ENCODE measurements around the gene LLGL1. TPM values are rescaled to one million over a fixed set of nuclear protein-coding genes. Genes with fewer than 3 reads are reported as not detected.
"Not testable (repeated sequence)": the region's sequence is repeated elsewhere in the genome, so short reads cannot be mapped to it uniquely, and the experiment has no call there.

Gene LLGL1
- total RNA-seq, 1 experiment from 2014 or later, result 30.2 TPM

DNA sequence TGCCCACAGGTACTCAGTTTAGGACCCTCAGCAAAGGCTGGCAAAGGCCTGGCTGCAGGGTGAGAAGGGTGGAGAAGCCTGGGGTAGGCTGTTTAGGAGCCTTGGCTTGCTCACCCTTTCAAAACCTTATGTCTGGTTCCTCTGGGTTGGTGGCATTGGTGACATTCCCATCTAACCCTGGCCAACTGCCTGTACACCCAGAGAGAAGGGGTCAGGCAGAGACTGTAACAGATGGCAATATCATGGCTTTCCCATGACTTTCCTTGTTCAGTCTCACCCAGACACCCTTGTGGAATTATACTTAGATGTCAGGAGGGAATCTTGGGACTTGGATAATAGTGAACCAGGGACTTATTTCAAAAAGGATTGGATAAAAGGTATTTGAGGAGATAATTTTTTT lies 18.5 kb upstream of the LLGL1 start:
- no peak for TF ChIP-seq EZH2 (IDR thresholded peaks at IDR 0.05; ENCODE audit: borderline replicate concordance, low read depth, low read length, poor library complexity, severe bottlenecking)
- TF ChIP-seq, protein P1, sequence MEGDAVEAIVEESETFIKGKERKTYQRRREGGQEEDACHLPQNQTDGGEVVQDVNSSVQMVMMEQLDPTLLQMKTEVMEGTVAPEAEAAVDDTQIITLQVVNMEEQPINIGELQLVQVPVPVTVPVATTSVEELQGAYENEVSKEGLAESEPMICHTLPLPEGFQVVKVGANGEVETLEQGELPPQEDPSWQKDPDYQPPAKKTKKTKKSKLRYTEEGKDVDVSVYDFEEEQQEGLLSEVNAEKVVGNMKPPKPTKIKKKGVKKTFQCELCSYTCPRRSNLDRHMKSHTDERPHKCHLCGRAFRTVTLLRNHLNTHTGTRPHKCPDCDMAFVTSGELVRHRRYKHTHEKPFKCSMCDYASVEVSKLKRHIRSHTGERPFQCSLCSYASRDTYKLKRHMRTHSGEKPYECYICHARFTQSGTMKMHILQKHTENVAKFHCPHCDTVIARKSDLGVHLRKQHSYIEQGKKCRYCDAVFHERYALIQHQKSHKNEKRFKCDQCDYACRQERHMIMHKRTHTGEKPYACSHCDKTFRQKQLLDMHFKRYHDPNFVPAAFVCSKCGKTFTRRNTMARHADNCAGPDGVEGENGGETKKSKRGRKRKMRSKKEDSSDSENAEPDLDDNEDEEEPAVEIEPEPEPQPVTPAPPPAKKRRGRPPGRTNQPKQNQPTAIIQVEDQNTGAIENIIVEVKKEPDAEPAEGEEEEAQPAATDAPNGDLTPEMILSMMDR (conservative IDR thresholded peaks at IDR 0.05; ENCODE audit: low read depth, low read length), result no peak
- Histone ChIP-seq H3K9me3 (ENCODE audit: low read depth, low read length, poor library complexity, severe bottlenecking) (no peaks in the 10 kb centered on the region), H3K4me3 (ENCODE audit: low read depth, low read length, poor library complexity, severe bottlenecking) (no peak overlapping the region), H3K4me1 (ENCODE audit: insufficient read depth, low read length, poor library complexity, severe bottlenecking) (no peaks in the 10 kb centered on the region), H3K36me3 (ENCODE audit: insufficient read depth, low read length, poor library complexity, severe bottlenecking) (peaks cover 50% of the 10 kb centered on the region), H3K27ac (ENCODE audit: low read depth, low read length, poor library complexity, severe bottlenecking) (no peak overlapping the region), H3K27me3 (replicated peaks; ENCODE audit: insufficient read depth, low read depth, low read length, poor library complexity) (no peaks in the 10 kb centered on the region)
- ChIA-PET CTCF (no interaction called here), POLR2A (ENCODE audit: low non-redundant PET) (no interaction called here)
- no peak for DNase-seq (ENCODE audit: low spot score)
- intact Hi-C loops (cut with micrococcal nuclease; ENCODE audit: unreplicated experiment), result no loop called here
- no TSS peak for BruUV-seq (replicated peaks)

DNA sequence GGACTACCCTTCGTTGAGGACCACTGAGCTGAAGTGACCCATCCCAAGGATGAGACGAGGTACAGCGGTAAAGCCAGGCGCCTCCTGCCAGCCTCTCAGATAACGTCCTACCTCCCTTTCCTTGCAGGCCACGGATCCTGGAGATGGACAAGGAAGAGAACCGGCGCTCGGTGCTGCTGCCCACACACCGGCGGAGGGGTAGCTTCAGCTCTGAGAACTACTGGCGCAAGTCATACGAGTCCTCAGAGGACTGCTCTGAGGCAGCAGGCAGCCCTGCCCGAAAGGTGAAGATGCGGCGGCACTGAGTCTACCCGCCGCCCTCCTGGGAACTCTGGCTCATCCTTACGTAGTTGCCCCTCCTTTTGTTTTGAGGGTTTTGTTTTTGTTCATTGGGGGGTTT lies 17.3 kb upstream of the LLGL1 start:
- Histone ChIP-seq H3K4me3 (ENCODE audit: low read depth, low read length, poor library complexity, severe bottlenecking) (no peak overlapping the region), H3K9me3 (ENCODE audit: low read depth, low read length, poor library complexity, severe bottlenecking) (no peaks in the 10 kb centered on the region), H3K4me1 (ENCODE audit: insufficient read depth, low read length, poor library complexity, severe bottlenecking) (no peaks in the 10 kb centered on the region), H3K36me3 (ENCODE audit: insufficient read depth, low read length, poor library complexity, severe bottlenecking) (peaks cover 50% of the 10 kb centered on the region), H3K27ac (ENCODE audit: low read depth, low read length, poor library complexity, severe bottlenecking) (no peak overlapping the region), H3K27me3 (replicated peaks; ENCODE audit: insufficient read depth, low read depth, low read length, poor library complexity) (no peaks in the 10 kb centered on the region)
- no TSS peak for BruUV-seq (replicated peaks)
- TF ChIP-seq EZH2 (IDR thresholded peaks at IDR 0.05; ENCODE audit: borderline replicate concordance, low read depth, low read length, poor library complexity, severe bottlenecking), result no peak
- TF ChIP-seq, protein P1 (conservative IDR thresholded peaks at IDR 0.05; ENCODE audit: low read depth, low read length), result no peak
- ChIA-PET CTCF (no interaction called here), POLR2A (ENCODE audit: low non-redundant PET) (no interaction called here)
- no peak for DNase-seq (ENCODE audit: low spot score)
- intact Hi-C loops (cut with micrococcal nuclease; ENCODE audit: unreplicated experiment), result no loop called here

DNA sequence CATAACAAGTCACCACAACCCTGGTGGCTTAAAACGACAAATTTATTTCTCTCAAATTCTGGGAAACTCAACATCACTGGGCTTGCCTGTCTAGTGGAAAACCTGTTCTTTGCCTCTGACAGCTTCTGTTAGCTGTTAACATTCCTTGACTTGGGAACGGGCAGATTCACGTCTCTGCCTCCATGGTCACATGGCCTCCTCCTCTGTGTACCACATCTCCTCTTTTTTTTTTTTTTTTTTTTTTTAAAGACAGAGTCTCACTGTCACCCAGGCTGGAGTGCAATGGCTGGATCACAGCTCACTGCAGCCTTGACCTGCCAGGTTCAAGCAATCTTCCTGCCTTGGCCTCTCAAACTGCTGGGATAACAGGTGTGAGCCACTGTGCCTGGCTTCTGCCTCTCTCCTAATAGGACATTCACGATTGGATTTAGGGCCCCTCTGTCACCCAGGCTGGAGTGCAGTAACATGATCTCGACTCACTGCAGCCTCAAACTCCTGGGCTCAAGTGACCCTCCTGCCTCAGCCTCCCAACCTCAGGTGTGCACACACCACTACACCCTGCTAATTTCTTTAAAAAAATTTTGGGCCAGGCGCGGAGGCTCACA lies 11.7 kb upstream of the LLGL1 start:
- no peak for DNase-seq (ENCODE audit: low spot score)
- peaks cover 17% of the 10 kb centered on the region for H3K36me3 ChIP-seq (ENCODE audit: insufficient read depth, low read length, poor library complexity, severe bottlenecking)
- CTCF ChIA-PET, result interaction anchor here (0.7 kb wide), 1 partner anchor 68 kb away, joined by 4 read pairs; no protein-coding TSS in a partner anchor
- no TSS peak for BruUV-seq (replicated peaks)
- intact Hi-C loops (cut with micrococcal nuclease; ENCODE audit: unreplicated experiment), result no loop called here
- TF ChIP-seq EZH2 (IDR thresholded peaks at IDR 0.05; ENCODE audit: borderline replicate concordance, low read depth, low read length, poor library complexity, severe bottlenecking), result no peak
- TF ChIP-seq, protein P1 (conservative IDR thresholded peaks at IDR 0.05; ENCODE audit: low read depth, low read length), result no peak
- no peaks in the 10 kb centered on the region for H3K27me3 ChIP-seq (replicated peaks; ENCODE audit: insufficient read depth, low read depth, low read length, poor library complexity)
- H3K4me1 ChIP-seq (ENCODE audit: insufficient read depth, low read length, poor library complexity, severe bottlenecking), result no peaks in the 10 kb centered on the region
- POLR2A ChIA-PET (ENCODE audit: low non-redundant PET), result no interaction called here
- H3K4me3 ChIP-seq (ENCODE audit: low read depth, low read length, poor library complexity, severe bottlenecking), result no peak overlapping the region
- H3K27ac ChIP-seq (ENCODE audit: low read depth, low read length, poor library complexity, severe bottlenecking), result no peak overlapping the region
- H3K9me3 ChIP-seq (ENCODE audit: low read depth, low read length, poor library complexity, severe bottlenecking), result no peaks in the 10 kb centered on the region

DNA sequence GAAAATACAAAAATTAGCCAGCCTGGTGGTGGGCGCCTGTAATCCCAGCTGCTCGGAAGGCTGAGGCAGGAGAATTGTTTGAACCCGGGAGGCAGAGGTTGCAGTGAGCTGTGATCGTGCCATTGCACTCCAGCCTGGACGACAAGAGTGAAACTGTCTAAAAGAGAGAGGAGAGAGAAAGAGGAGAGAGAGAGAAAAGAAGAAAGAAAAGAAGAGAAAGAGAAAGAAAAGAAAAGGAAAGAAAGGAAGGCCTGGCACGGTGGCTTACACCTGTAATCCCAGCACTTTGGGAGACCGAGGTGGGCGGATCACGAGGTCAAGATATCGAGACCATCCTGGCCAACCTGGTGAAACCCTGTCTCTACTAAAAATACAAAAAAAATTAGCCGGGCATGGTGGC lies 8.5 kb upstream of the LLGL1 start:
- H3K27me3 ChIP-seq (replicated peaks; ENCODE audit: insufficient read depth, low read depth, low read length, poor library complexity); H3K36me3 ChIP-seq (ENCODE audit: insufficient read depth, low read length, poor library complexity, severe bottlenecking); H3K9me3 ChIP-seq (ENCODE audit: low read depth, low read length, poor library complexity, severe bottlenecking); BruUV-seq (replicated peaks); H3K27ac ChIP-seq (ENCODE audit: low read depth, low read length, poor library complexity, severe bottlenecking); H3K4me1 ChIP-seq (ENCODE audit: insufficient read depth, low read length, poor library complexity, severe bottlenecking); H3K4me3 ChIP-seq (ENCODE audit: low read depth, low read length, poor library complexity, severe bottlenecking); DNase-seq (ENCODE audit: low spot score); POLR2A ChIA-PET (ENCODE audit: low non-redundant PET): not testable (repeated sequence)
- intact Hi-C loops (cut with micrococcal nuclease; ENCODE audit: unreplicated experiment), result loop anchor here (2.0 kb wide), 1 partner anchor 32 kb away; no protein-coding TSS in a partner anchor
- CTCF ChIA-PET, result interaction anchor here (0.7 kb wide), 1 partner anchor 1193 kb away, joined by 7 read pairs; no protein-coding TSS in a partner anchor
